Measurements from ENCODE around the gene ANKHD1. TPM values are rescaled to one million over a fixed set of nuclear protein-coding genes. Genes with fewer than 3 reads are reported as not detected.
A peak's percentile ranks its signal among the peaks of the same experiment; 100 is the strongest.

The ANKHD1 gene
- total and polyA plus RNA-seq, 9 of the 15 experiments (the other 6 are each of a cell fraction or from before 2014, with no cell fraction given): 38.9 to 138 (median 78.7) TPM

DNA sequence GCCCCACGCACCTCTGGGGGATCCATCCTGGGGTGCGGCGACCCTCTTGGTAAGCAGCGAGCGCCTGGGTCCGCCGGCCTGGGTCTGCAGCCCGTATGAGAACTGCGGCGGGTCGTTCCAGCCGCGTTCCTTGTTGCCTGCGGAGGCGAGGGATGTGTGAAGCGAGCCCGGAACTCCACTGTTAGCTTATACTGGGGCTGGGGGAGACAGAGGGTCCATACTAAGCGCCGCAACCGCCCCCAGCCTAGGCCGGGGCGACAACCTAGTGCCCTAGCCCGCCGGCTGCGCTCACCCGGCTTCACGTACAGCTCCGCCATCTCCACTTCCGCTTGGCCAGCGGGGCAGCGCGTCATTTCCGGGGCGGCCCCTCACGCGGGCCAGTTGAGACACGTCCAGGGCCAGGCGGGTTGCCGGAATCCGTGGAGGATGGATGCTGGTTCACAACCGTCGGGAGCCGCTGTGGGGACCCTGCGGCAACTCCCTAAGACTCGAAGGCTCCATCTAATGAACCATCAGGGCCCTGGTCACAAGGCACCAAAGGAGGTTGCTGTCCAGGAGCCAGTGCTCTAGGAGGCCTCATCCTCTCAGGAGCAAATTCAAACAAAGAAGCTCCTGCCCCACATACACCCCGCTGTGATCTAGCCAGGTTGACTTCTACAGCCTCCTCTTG, 155.6 kb downstream of the ANKHD1 start, which contains the start of gene SRA1 (continued):
- TF ChIP-seq, protein P1, sequence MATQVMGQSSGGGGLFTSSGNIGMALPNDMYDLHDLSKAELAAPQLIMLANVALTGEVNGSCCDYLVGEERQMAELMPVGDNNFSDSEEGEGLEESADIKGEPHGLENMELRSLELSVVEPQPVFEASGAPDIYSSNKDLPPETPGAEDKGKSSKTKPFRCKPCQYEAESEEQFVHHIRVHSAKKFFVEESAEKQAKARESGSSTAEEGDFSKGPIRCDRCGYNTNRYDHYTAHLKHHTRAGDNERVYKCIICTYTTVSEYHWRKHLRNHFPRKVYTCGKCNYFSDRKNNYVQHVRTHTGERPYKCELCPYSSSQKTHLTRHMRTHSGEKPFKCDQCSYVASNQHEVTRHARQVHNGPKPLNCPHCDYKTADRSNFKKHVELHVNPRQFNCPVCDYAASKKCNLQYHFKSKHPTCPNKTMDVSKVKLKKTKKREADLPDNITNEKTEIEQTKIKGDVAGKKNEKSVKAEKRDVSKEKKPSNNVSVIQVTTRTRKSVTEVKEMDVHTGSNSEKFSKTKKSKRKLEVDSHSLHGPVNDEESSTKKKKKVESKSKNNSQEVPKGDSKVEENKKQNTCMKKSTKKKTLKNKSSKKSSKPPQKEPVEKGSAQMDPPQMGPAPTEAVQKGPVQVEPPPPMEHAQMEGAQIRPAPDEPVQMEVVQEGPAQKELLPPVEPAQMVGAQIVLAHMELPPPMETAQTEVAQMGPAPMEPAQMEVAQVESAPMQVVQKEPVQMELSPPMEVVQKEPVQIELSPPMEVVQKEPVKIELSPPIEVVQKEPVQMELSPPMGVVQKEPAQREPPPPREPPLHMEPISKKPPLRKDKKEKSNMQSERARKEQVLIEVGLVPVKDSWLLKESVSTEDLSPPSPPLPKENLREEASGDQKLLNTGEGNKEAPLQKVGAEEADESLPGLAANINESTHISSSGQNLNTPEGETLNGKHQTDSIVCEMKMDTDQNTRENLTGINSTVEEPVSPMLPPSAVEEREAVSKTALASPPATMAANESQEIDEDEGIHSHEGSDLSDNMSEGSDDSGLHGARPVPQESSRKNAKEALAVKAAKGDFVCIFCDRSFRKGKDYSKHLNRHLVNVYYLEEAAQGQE (IDR thresholded peaks at IDR 0.05; ENCODE audit: borderline replicate concordance): peak; percentile 65
- TF ChIP-seq, protein P1 (CRISPR knock-in tag; IDR thresholded peaks at IDR 0.05; ENCODE audit: low read depth): peak; percentile 72; the same call in 1 of the 2 replicates
- TF ChIP-seq, protein P2, sequence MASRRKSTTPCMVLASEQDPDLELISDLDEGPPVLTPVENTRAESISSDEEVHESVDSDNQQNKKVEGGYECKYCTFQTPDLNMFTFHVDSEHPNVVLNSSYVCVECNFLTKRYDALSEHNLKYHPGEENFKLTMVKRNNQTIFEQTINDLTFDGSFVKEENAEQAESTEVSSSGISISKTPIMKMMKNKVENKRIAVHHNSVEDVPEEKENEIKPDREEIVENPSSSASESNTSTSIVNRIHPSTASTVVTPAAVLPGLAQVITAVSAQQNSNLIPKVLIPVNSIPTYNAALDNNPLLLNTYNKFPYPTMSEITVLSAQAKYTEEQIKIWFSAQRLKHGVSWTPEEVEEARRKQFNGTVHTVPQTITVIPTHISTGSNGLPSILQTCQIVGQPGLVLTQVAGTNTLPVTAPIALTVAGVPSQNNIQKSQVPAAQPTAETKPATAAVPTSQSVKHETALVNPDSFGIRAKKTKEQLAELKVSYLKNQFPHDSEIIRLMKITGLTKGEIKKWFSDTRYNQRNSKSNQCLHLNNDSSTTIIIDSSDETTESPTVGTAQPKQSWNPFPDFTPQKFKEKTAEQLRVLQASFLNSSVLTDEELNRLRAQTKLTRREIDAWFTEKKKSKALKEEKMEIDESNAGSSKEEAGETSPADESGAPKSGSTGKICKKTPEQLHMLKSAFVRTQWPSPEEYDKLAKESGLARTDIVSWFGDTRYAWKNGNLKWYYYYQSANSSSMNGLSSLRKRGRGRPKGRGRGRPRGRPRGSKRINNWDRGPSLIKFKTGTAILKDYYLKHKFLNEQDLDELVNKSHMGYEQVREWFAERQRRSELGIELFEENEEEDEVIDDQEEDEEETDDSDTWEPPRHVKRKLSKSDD (conservative IDR thresholded peaks at IDR 0.05; ENCODE audit: low read length): no peak
- TF ChIP-seq BRCA1 (IDR thresholded peaks at IDR 0.05) (no peak), BRCA1 (CRISPR knock-in tag; IDR thresholded peaks at IDR 0.05) (no peak), ZBTB17 (CRISPR knock-in tag; IDR thresholded peaks at IDR 0.05) (peak; percentile 86), NFIX (CRISPR knock-in tag; IDR thresholded peaks at IDR 0.05; ENCODE audit: low read depth) (no peak), TCF3 (CRISPR knock-in tag; IDR thresholded peaks at IDR 0.05) (0 out of 2 replicates have a peak, but pooled peaks have one; percentile 17), HCFC1 (IDR thresholded peaks at IDR 0.05; ENCODE audit: low read depth, low read length) (peak; percentile 46), ZNF431 (CRISPR knock-in tag; IDR thresholded peaks at IDR 0.05) (no peak)
- TF ChIP-seq, protein P3, sequence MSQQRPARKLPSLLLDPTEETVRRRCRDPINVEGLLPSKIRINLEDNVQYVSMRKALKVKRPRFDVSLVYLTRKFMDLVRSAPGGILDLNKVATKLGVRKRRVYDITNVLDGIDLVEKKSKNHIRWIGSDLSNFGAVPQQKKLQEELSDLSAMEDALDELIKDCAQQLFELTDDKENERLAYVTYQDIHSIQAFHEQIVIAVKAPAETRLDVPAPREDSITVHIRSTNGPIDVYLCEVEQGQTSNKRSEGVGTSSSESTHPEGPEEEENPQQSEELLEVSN (IDR thresholded peaks at IDR 0.05; ENCODE audit: borderline replicate concordance in 1 of 2, extremely low read depth in 1 of 2, insufficient read depth in 1 of 2, insufficient read length in 1 of 2, low read depth in 1 of 2, low read length in 1 of 2, poor library complexity in 1 of 2, severe bottlenecking in 1 of 2): peak in 1 of 2 experiments; percentile 75
